HG02798 (cell line): Measurements from ENCODE around the gene ARIH2.
A peak's percentile ranks its signal among the peaks of the same experiment; 100 is the strongest.

Experiments used
- ATAC-seq: cut with Tn5 transposase; IDR thresholded peaks from one replicate; pipeline ENCODE4 v1.9.1; 2021; ENCODE audit warnings: mild to moderate bottlenecking; ENCODE audit not compliant: unreplicated experiment, poor library complexity

ARIH2 gene

GRCh38 chr3:49016414-49017228 is 98.0 kb downstream of the ARIH2 start:
- ATAC-seq: no peak

- ATAC-seq: no peak
Observed at GRCh38 chr3:49017229-49017970, 98.8 kb downstream of the ARIH2 start.

- no peak for ATAC-seq
Observed at GRCh38 chr3:49017971-49018706, 99.5 kb downstream of the ARIH2 start, which contains the start of gene DALRD3. DALRD3 (minus strand) TSS chr3:49018580; CDS start chr3:49018564, 16 bp downstream.

- ATAC-seq: no peak
Observed at GRCh38 chr3:49018707-49019006, 100.0 kb downstream of the ARIH2 start.

- no peak for ATAC-seq
Observed at GRCh38 chr3:49019941-49020329, 101.3 kb downstream of the ARIH2 start.

GRCh38 chr3:49020330-49021212 is 101.9 kb downstream of the ARIH2 start:
- ATAC-seq: no peak

- peak; percentile 59 for ATAC-seq
Observed at GRCh38 chr3:49021213-49021812, 102.7 kb downstream of the ARIH2 start.

GRCh38 chr3:49021813-49022687 is 103.4 kb downstream of the ARIH2 start, which contains the start of gene NDUFAF3:
NDUFAF3 (plus strand) TSS chr3:49022121; CDS start chr3:49022145, 24 bp downstream.
- peak; percentile 60 for ATAC-seq

- ATAC-seq: no peak
Observed at GRCh38 chr3:49022688-49023171, 104.1 kb downstream of the ARIH2 start.

GRCh38 chr3:49023775-49024174 is 105.1 kb downstream of the ARIH2 start:
- ATAC-seq: no peak

GRCh38 chr3:49024449-49024848 is 105.8 kb downstream of the ARIH2 start:
- no peak for ATAC-seq

GRCh38 chr3:49025005-49025792 is 106.6 kb downstream of the ARIH2 start:
- ATAC-seq: no peak

GRCh38 chr3:49025793-49026520 is 107.3 kb downstream of the ARIH2 start:
- ATAC-seq: no peak

GRCh38 chr3:49026536-49026935 is 107.9 kb downstream of the ARIH2 start:
- no peak for ATAC-seq

GRCh38 chr3:49027634-49028033 is 109.0 kb downstream of the ARIH2 start:
- ATAC-seq: no peak

- no peak for ATAC-seq
Observed at GRCh38 chr3:49028298-49028672, 109.6 kb downstream of the ARIH2 start.
